GM21786 (cell line): ENCODE results near the gene LDLRAP1.

ENCODE experiments used
- ATAC-seq: cut with Tn5 transposase; IDR thresholded peaks from one replicate; pipeline ENCODE4 v1.9.1; 2021; ENCODE audit not compliant: unreplicated experiment

LDLRAP1 gene

DNA sequence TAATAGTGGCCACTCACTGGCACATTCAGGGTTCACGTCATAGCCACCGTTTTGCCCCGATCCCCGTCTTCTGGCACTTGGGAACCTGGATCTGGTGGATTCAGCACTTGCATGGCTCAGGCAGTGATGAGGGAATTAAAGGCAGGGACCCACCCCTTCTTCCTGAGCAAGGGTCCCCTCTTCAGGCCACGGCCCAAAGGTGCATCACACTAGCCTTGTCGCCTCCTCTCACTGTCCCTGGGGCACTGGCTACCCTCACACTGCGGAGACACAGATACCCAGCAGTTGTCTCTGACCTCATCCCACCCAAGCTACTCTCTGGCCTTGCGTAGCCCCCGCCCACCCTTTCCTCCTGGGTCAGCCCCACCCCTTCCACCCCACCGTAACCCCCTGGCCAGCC is 19.9 kb upstream of the LDLRAP1 start:
- no peak for ATAC-seq

DNA sequence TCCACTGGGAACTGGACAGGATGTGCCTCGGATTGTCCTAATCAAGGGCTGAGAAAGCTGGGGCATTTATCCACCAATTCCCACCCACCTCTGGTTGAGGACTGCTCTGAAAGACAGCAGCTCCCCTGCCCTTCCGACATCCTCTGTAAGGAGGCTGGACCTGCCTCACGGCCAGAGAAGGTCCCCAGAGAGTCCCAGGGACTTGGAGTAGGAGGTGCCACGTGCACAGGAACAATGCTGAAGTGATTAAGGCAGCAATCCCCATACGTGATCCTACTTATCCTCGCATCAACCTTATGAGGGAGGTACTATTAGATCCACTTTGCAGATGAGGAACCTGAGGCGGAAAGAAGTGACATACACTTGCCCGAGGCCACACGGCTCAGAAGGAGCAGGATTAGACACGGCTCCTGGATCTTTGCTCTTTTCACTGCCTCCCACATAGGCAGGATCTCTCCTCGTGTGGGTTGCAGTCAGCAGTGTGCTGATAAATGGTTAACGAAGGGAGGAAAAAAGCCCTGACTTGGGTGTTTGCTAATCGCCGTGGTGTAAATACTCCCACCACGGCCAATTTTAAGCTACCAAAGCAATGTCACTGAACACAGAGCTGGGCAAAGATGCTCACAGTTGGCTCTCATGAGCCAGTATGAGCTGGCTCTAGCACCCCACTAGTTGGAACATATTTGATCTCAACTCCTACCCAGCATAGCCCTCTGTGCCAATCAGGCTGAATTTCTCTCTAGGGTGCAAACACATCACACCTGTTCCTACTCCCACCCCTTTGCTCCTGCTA is 18.6 kb upstream of the LDLRAP1 start:
- no peak for ATAC-seq

DNA sequence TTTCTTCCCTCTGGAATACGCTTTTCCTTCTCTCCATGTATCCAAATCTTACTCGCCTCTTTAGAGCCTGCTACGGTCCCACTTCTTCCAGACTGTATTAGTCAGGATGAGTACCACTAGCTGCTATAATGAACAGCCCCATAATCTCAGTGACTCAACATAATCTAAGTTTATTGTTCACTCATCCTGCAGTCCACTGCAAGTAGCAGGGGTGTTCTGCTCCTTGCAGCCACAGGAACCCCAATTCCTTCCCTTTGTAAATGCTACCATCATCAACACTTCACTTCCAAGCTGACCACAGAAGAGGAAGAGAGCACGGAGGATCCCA is 18.1 kb upstream of the LDLRAP1 start:
- ATAC-seq: no peak

DNA sequence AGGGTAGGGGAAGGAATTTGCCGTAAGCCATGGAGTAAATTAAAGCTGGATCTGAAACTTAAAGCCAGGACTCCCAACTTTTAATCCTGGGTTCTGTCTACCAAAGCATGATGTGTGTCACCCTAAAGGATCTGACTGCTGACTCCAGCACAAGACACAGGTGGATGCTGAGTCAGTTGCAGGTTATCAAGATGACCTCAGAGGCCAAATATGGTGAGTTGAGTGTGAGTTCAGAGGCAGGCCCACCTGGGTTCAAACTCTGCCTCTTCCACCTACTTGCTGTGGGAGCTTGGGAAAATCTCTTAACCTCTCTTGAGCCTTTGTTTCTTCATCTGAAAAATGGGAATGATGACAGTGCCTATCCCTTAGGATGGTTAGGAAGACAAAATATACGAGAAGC is 16.7 kb upstream of the LDLRAP1 start:
- ATAC-seq: no peak

DNA sequence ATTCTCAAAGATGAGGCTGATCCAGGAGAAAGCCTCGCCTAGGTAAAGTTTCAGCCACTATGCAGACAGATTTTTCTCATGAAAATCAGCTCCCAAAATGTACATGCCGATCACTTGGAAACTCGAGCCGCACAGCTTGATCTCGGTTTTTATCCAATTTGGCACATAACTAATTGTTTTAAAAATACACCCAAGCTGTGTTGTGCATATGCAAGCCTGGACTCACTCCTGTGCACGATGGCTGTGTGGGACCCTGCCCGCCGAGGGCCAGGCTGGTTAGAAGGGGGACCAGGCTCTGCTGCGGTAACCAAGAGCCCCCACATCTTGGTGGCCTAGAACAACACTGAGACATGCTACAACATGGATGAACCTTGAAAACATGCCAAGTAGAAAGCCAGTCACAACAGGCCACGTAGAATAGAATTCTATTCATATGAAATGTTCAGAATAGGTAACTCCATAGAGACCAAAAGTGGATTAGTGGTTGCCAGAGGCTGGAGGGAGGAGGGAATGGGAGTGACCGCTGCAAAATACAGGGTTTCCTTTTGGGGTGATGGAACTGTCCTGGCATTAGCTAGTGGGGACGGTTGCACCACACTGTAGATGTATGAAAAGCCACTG is 16.1 kb upstream of the LDLRAP1 start:
- no peak for ATAC-seq

DNA sequence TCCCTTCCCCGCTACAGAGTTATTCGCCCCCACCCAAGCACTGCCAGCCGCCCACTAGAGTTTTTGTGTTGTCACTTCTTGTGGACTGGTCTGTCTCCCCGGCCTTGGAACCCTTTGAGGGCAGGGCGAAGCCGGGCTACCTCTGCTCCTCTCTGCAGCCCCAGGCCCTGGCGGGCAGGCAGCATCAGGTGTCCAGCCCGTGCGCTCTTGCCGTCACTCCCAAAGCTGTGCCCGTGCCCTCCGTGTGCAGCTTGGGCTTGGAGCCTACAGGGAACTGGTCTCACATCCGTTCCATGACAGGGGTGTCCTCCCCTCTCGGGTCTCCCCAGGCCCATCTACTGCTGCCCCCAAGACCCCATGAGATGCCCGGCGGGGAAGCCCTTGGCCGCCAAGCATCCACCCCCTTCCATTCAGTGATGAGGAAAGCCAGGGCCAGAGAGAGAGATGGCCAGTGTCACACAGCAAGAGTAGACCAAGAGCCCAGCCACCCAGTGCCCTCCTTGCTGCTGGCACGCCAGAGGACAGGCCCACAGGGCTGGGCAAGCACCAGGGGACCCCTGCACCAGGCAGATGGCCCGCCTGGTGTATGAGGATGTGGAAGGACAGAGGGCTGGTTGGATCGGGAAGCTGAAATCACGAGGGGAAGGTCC is 15.3 kb upstream of the LDLRAP1 start:
- ATAC-seq: no peak

DNA sequence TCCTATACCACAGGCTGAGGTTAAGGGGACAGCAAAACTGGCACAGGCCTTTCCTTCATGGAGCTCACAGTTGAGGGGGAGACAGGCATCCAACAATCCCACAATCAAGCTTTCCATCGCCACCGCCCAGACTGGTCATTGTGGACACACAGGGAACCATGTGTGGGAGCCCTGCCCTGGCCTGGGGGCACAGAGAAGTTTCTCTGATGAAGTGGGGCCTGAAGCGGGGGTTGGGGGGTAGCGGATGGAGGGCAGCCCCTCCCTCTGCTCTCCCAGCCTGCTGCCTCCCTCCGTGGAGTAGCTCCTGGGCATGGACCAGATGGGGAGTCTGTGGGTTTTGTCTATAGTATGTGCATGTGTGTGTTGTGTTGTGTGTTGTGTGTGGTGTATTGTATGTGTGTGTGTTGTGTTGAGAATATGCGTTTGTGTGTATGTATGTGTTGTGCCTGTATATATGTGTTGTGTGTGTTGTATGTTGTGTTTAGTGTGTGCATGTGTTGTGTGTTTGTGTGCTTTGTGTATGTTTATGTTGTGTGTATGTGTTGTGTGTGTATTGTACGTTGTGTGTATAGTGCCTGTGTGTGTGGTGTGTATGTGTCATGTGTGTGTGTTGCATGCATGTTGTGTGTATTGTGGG is 14.4 kb upstream of the LDLRAP1 start:
- ATAC-seq: no peak

DNA sequence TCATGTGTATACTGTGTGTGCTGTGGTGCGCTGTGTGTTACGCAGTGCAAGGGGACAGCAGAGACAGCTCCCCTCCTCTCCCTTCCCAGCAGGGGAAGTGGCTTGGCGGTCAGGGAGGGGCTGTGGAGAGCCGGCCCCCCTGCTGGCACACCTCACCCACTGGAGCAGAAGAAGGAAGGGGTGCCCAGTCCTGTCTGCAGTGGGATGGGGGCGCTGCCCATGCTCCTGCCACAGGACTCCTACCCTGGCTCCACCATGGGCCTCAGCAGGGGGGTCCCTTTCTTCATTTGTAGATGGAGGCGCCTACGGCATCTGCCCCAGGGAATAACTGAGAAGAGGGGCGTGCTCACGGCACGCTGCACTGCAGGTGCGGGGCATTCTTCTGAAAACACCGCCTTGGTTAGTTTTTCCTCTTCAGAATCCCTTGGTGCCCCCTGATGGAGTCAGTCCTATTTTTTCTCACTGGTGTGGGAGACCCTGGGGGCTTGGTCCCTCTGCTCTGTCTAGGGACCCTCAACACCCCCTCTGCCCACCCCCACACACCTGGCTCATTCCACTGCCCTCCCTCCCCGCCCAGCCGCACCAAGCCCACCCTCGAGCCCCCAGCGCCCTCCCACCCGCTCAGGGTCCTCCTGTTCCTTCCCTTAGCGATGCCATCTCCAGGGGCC is 13.8 kb upstream of the LDLRAP1 start:
- ATAC-seq: no peak

DNA sequence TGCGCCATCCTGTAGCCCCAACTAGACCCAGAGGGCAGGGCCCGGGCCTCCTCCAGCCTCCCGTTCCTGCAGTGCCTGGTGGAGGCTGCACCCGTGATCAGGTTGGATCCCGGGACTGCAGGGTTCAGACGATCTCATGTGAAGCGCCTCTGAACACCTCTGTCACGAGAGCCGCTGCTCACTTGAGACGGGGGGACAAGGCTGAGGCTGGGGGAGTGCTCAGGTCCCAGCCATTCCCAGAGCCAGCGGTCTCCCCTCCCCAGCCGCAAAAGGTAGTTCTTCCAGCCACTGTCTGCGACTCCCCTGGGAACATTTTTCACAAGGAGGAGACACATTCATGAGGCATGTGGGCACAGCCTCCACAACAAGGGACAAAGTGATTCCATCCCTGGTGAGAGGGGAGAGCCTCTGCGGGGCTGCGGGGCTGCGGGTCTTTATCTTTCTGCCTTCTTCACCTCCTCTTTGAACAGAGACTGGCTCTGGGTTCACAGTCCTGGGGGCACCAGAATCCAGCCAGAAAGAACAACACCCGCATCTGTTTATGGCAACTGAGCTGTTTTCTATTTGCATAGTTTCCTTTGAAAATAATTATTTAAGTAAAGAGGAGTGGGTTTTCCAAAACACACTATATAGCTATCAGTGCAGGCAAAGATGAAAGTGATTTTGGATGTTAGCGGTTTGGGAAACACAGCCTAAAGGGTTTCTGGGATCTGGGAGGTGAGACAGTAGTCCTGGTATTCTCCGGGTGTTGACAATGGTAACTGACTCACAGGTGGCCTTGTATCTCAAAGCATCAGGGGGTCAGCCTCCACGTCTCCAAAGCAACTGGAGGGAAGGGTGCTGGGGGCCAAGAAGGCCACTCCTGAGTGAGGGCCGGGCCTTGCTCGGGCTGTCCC is 13.0 kb upstream of the LDLRAP1 start:
- no peak for ATAC-seq

DNA sequence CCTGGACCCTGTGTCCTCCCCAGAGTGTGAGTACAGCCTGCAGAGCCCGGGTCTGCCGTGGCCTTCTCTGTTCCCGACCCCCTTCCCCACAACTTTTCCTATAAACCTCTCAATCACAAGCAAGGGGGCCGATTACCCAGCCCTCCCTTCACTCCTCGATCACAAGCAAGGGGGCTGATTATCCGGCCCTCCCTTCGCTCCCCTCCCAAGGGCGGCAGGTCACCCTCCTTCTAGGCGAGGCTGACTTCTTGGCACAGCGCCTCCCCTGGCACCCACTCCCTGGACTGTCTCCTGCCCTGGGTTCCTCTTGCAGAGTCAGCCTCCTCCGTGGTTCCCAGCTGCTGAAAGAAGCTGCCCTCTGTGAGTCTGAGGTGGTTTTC is 12.3 kb upstream of the LDLRAP1 start:
- no peak for ATAC-seq

DNA sequence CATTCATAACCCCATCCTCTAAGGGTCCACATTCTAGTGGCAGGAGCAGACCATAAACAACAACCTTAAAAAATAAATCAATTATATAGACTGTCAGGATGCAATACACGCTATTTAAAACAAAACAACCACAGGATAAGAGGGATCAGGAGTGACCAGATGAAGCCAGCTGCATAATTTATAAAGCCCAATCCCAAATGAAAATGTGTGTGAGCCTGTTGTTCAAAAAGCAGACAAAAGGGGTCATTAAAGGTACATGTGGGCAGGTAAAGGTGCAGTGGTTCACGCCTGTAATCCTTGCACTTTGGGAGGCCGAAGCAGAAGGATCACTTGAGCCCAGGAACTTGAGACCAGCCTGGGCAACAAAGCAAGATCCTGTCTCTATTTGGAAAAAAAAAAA is 10.4 kb upstream of the LDLRAP1 start:
- ATAC-seq: no peak

DNA sequence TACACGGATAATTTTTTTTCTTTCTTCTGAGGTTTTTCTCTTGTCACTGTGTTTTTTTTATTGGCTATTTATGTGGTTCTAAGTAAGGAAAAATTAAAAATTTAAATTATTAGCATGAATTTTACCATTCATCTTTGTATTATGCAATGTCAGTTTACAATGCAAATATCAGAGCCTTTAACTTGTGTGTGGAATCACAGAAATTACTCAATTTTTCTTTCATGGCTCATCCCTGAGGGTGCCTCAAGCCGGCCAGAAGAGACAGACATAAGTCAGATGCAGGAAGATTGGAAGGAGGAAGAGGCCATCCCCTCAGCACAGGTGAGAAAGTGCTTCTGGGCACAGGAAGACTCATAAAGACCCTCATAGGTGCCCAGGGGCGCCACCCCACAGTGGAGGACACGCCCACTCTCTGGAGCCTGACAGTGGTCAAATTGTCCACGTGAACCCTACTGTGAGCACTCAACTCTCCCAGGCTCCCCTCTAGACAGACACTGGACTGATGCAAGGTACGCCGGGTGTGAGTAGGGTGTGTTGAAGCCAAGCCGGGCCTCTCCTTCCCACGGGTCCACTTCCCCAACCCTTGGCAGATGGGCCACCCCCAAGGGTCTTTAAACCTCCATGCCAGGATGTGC is 9.5 kb upstream of the LDLRAP1 start:
- ATAC-seq: no peak

DNA sequence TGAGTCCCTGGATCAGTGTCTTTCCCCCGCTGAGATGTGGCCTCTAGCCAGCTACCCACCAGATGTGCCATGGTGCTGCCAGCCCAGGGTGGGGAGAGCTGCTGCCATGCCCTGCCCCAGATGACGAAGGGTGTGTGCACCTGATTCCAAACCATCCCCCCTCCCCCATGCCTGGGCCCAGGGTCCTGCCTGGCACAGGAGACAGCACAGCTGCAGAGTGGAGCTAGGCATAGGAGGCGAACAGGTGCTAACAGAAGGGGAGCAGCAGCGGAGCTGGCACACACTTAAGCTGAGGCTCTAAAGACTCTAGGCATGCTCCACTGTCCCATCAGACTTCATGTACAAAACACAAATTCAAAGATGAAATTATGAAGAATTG is 9.0 kb upstream of the LDLRAP1 start:
- ATAC-seq: no peak

DNA sequence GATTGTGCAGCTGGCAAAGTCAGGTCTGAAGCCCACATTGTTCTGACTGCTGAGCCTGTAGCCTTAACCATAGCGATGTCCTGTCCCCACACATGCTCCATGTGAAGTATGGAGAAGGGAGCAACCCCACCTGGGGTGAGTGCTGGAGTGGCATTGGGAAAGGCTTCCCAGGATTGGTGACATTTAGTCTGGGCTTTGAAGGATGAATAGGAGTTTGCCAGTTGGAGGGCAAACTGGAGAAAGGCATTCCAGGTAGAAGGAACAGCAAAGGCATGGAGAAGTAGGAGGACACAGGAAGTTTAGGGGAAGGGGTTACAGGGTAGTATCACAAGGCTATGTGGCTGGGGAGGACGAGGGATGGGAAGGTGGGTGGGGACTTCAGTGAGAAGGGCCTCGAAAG is 7.3 kb upstream of the LDLRAP1 start:
- no peak for ATAC-seq

DNA sequence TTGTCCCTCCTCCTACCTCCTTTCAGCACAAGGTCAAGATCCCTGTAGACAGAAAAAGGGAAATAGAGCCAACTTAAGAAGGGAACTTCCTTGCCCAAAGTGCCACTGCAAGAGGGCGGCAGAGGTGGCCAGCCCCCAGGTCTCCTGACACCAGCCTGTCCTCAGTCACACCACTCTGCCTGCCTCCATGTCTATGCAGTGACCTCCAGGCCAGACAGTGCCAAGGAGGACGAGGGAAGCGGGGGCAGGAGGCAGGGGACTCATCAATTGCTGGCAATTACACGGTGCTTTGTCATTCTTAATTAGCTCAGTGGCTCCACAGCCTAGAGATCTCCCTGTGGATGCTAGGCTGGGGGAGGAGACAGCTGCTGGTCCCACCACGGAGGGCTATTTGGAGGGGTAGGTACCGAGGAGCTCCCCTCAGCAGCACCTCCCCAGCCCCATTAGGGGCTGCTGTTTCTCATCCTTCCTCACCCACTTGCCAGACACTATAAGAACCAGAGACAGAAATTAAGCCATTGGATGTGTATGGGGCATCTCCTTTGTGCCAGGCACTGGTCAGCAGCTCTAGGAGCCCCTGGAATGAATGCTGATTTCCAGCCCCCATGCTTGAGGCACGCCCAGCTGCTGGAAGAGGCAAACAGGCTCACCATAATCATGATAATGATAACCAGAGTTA is 6.1 kb upstream of the LDLRAP1 start:
- no peak for ATAC-seq

DNA sequence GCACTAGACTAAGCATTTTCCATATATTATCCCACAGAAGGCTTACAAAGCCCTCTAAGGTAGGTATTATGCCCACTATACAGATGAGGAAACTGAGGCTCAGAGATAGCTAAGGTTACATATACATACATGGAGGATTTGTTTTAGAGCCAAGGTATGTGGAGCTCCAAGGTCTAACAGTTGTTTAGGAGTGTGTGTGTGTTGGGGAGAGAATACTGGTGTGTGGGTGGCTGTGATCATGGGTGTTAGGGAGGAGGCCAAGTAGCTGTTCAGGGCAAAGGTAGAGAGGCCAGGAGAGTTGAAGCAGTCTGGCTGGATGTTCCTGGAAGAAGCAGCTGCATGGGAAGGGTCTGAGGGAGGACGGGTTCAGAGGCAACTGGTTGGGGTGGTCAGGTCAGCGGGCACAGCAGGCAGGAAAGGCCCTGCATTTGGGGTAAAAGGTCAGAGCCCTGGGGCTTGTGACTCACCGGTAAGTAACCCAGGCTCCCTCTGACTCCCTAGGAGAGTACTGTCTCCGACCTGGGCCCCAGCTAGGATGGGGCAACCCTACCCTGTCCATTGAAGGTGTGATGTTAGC is 5.1 kb upstream of the LDLRAP1 start:
- ATAC-seq: no peak

DNA sequence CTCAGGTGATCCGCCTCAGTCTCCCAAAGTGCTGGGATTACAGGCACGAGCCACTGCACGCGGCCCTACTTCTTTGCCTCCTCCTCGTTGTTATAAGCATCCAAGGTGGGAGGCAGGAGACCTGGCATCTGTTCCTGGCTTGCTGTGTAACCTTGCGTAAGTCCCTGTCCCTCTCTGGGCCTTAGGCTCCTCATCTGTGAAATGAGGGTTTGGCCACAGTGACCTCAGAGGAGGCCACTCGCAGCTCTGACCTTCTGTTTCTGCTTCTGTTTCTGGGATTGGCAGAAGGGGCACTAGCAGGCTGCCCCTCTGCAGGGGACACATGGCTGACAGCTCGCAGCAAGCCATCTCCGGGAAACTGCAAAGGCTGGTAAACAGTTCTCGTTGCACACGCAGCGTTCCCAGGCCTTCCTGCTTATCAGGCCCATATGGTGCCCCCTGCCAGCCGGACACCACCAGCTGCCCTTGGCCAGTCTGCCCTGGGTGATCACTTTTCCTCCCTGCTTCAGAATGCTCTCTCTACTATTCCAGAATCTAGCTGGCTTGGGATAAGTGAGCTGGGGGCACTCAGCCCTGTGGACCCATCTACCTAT is 2.6 kb upstream of the LDLRAP1 start:
- ATAC-seq: no peak

DNA sequence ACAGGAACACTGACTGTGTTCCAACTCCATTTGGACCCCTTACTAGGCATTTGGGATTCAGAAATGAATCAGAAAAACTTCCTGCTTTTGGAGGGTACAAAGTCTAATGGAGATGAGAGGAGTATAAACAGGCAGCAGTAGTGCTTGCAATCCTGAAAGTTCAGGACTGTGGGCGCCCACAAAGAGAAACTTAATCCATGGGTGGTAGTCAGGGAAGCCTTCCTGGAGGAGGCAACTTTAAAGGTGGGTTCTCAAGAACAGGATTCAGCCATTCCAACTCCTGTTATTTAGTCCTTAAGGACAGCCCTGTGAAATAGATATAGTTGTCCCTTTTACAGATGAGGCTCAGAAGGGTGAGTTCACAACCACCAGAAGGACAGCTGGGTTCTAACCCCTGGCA is 2.0 kb upstream of the LDLRAP1 start:
- ATAC-seq: no peak
